ENCODE data around the gene DIO1.

Gene DIO1

GRCh38 chr1:53895421-53895820 lies 1.4 kb downstream of the DIO1 start:
- no peak for DNase-seq

DNA sequence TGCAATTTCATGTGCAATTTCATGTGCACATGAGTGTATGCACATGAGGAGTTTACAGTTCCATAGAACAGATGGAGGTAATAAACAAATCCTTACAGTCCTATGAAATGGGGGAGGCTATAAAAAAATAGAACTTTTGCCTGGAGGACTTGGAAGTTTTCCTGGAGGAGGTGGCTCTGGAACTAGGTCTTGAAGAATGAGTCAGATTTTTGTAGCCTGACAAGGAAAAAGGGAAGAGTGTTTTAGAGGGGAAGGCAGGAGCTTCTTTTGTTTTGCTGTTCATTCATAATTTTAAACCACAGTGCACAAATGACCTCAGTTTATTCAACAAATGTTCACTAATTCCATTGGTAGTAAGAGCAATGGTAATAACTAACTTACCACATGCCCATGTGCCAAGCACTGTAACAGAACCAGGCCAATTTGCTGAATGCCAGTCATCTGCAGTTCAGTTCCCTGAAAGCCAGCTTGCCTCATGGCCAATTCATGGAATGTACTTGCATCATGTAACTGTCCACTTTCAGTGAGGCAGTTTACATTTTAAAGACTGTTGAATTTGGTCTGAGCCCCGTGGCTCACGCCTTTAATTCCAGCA lies 2.7 kb downstream of the DIO1 start:
- no peak for DNase-seq

- no peak for DNase-seq
These were observed 5.2 kb downstream of the DIO1 start for GRCh38 chr1:53899206-53899628.

DNA sequence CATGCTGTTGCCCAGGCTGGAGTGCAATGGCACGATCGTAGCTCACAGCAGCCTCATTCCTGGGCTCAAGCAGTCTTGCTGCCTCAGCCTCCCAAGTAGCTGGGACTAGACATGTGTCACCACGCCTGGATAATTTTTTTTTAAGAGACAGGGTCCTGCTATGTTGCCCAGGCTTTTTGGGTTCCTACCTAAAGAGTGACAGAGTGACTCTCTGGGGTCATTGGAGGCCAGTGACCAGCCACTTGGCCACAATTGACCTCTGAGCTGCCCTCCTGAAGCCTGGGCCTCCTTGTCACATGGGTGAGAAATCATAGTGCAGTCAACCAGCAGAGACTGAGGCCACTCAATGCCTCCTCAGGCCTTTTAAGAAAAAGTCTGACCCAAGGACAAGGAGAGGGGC lies 5.7 kb downstream of the DIO1 start:
- no peak for DNase-seq

DNA sequence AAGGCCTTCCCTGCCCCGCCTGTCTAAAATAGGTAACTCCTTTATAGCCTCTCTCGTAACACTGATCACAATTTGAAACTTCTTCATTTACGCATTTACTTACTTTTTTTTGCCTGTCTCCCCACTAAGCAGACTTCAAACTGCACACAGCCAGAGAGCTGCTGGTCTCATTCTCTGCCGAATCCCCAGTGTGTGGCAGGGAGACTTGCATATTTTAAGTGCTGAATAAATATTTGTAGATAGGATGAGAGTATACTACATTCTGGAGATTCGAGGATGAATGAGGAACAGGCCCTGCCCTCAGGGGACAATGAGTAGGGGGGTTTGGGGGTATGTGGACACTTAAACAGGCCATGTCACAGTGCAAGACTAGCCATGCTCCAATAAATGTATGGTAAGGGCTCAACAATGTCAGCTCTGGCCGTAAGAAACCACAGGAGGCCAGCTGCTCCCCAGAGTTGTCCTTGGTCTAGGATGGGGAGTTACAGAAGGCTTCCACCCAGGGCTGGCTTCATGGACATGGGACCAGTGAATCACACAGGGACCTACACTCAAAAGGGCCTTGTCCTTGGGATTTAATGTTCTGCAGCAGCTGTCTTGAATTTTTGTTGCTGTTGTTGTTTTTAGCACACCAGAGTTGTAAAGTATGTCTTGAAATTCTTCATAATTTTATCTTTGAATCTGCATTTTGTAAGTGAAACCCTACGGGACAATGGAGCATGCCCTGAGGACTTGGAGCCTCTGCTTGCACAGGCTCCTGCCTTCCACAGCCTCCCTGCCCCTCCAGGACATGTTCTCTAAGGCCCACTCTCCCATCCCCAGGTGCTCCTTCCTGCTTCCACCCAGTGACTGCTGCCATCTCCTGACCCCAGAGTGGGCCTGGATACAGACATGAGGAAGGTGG lies 8.5 kb downstream of the DIO1 start:
- no peak for DNase-seq

- DNase-seq = no peak
These were observed 11.5 kb downstream of the DIO1 start for GRCh38 chr1:53905509-53905908.

DNA sequence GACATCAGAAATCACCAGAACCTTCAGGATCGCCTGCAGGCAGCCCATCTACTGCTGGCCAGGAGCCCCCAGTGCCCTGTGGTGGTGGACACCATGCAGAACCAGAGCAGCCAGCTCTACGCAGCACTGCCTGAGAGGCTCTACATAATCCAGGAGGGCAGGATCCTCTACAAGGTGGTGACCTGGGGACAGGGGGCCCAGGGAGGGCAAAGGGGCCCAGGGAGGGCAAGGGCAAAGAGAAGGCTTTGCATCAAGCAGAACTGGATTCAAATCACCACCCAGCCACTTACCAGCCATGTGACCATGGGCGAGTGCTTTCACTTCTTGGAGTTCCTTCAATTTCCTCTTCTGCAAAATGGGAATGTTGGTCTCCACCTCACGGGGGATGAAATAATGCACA lies 12.1 kb downstream of the DIO1 start:
- DNase-seq = no peak

GRCh38 chr1:53909946-53910345 lies 16.0 kb downstream of the DIO1 start:
- no peak for DNase-seq

GRCh38 chr1:53911442-53911841 lies 17.5 kb downstream of the DIO1 start:
- DNase-seq = no peak

GRCh38 chr1:53913352-53914033 lies 19.5 kb downstream of the DIO1 start:
- DNase-seq = no peak

DNA sequence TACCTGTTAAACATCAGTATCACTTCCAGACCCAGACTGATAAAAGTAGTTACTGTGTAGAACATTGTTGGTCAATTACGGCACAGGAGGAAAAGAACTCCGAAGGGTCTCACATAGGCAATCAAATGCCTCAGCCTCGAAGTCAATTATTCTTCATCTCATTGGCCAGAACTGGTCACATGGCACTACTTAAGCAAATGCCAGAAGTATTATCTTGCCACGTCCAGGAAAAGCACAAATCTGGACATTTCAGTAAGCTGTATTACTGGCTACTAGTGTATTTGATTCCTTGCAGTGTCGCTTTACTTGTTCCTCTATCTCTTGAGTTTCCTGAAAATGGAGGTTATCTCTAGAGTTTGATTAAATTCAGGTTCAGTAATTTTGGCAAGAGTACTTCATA lies 24.4 kb downstream of the DIO1 start:
- no peak for DNase-seq

DNA sequence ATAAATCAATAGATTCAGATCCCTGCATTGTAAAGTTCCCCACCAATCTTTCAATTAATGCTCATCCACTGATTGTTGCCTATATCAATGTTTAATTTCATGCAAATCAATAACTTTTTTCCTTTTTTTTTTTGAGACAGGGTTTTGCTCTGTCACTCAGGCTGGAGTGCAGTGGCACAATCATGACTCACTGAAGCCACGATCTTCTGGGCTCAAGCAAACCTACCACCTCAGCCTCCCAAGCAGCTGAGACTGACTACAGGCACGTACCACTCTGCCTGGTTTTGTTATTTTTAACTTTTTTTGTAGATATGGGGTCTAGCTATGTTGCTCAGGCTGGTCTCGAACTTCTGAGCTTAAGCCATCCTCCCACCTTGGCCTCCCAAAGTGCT lies 25.7 kb downstream of the DIO1 start:
- no peak for DNase-seq

GRCh38 chr1:53927376-53927881 lies 33.4 kb downstream of the DIO1 start:
- DNase-seq = no peak

GRCh38 chr1:53929246-53929960 lies 35.4 kb downstream of the DIO1 start:
- DNase-seq = no peak

- no peak for DNase-seq
These were observed 36.9 kb downstream of the DIO1 start for GRCh38 chr1:53930932-53931331.

DNA sequence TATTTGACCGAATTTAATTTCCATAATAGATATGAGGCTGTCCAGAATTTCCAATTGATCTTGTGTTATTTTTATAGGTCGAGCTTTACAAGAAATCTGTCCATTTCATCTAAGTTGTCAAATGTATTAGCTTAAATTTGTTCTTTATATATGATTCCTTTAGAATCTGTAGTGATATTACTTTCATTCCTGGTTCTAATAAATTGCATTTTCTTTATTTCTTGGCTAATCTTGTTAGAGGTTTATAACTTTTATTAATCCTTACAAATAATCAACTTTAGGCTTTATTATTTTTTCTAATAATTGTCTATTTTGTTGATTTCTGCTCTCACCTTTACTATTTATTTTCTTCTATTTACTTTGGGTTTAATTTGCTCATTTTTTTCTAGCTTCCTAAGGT lies 37.5 kb downstream of the DIO1 start:
- DNase-seq = no peak

GRCh38 chr1:53934170-53934765 lies 40.3 kb downstream of the DIO1 start:
- DNase-seq = no peak

GRCh38 chr1:53936430-53936829 lies 42.4 kb downstream of the DIO1 start:
- no peak for DNase-seq

GRCh38 chr1:53938136-53938830 lies 44.3 kb downstream of the DIO1 start:
- DNase-seq = no peak

- no peak for DNase-seq
These were observed 48.4 kb downstream of the DIO1 start for GRCh38 chr1:53942127-53942957.

DNA sequence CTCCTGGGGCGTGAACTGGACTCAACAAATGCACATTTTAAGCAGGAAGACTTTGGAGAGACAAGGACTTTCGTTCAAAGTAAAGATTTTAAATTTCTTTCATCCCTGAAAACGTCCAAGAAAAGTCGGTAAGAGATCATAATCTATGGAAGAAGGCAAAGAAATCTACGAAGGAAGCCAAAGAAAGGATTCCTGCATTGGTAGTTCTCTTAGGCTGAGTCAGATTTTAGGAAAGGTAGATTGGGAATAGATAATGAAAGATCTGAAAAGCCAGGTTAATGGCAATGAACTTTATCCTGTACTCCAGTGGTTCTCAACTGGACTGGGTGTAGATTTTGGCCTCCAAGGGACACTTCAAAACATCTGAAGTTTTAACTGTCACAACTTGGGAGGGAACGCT lies 49.1 kb downstream of the DIO1 start:
- DNase-seq = no peak
